ENCODE measurements around the gene PAH. TPM values are rescaled to one million over a fixed set of nuclear protein-coding genes. Genes with fewer than 3 reads are reported as not detected.

Gene PAH
- total and polyA plus RNA-seq, 2 donors (not counting 3 experiments of a cell fraction or from before 2014, with no cell fraction given), result not detected

- POLR2A ChIA-PET, result no interaction called here
- Histone ChIP-seq H3K79me2 (ENCODE audit: control insufficient read depth, insufficient read depth, low read length) (no peaks in the 10 kb centered on the region), H3K27me3 (ENCODE audit: control insufficient read depth in 2 of 2, insufficient read depth in 2 of 2, low read length in 2 of 2) (no peaks in the 10 kb centered on the region), H2AFZ (ENCODE audit: low read depth, low read length) (no peak overlapping the region), H3K36me3 (ENCODE audit: control insufficient read depth in 2 of 2, extremely low read depth in 1 of 2, insufficient read depth in 2 of 2, low read length in 2 of 2) (no peaks in the 10 kb centered on the region), H3K4me1 (ENCODE audit: control insufficient read depth, extremely low read depth, insufficient read depth, low read length) (no peaks in the 10 kb centered on the region), H4K20me1 (replicated peaks; ENCODE audit: control insufficient read depth, extremely low read depth, insufficient read depth, low read length) (no peaks in the 10 kb centered on the region), H3K27ac (ENCODE audit: insufficient read depth, low read depth, low read length) (no peak overlapping the region), H3K9me3 (replicated peaks; ENCODE audit: control insufficient read depth, insufficient read depth, low read length) (peaks cover 2% of the 10 kb centered on the region), H3K9me1 (replicated peaks; ENCODE audit: control insufficient read depth, extremely low read depth, insufficient read depth, low read length) (no peaks in the 10 kb centered on the region), H3K9ac (replicated peaks; ENCODE audit: extremely low read depth, insufficient read depth, low read length) (no peak overlapping the region), H3K4me3 (replicated peaks in 1 of 3; ENCODE audit: insufficient read depth in 1 of 3, low read depth in 1 of 3, low read length in 3 of 3) (no peak overlapping the region), H3K4me2 (ENCODE audit: insufficient read depth, low read length) (no peak overlapping the region)
- CTCF ChIA-PET, result no interaction called here
- BruUV-seq (replicated peaks), result no TSS peak
- dilution Hi-C loops (cut with MboI; ENCODE audit: extremely low pct_ligation_motif_present, low sequenced_read_pairs), result no loop called here
- no peak for DNase-seq (ENCODE audit: low read depth, low spot score)
- intact Hi-C loops (cut with micrococcal nuclease), result no loop called here
- FAIRE-seq, result no peak
- TF ChIP-seq, protein P1, sequence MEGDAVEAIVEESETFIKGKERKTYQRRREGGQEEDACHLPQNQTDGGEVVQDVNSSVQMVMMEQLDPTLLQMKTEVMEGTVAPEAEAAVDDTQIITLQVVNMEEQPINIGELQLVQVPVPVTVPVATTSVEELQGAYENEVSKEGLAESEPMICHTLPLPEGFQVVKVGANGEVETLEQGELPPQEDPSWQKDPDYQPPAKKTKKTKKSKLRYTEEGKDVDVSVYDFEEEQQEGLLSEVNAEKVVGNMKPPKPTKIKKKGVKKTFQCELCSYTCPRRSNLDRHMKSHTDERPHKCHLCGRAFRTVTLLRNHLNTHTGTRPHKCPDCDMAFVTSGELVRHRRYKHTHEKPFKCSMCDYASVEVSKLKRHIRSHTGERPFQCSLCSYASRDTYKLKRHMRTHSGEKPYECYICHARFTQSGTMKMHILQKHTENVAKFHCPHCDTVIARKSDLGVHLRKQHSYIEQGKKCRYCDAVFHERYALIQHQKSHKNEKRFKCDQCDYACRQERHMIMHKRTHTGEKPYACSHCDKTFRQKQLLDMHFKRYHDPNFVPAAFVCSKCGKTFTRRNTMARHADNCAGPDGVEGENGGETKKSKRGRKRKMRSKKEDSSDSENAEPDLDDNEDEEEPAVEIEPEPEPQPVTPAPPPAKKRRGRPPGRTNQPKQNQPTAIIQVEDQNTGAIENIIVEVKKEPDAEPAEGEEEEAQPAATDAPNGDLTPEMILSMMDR (IDR thresholded peaks at IDR 0.05; ENCODE audit: extremely low read depth in 1 of 2, insufficient read depth in 1 of 2, low read depth in 1 of 2, low read length in 2 of 2), result no peak
- TF ChIP-seq POLR2A (IDR thresholded peaks at IDR 0.05; ENCODE audit: low read depth, low read length), result no peak
- TF ChIP-seq JUN (IDR thresholded peaks at IDR 0.05; ENCODE audit: borderline replicate concordance, insufficient read depth, insufficient read length, low read depth), result no peak
- no peak for TF ChIP-seq EZH2 (IDR thresholded peaks at IDR 0.05; ENCODE audit: borderline replicate concordance, low read depth, low read length, severe bottlenecking)
- TF ChIP-seq MYC (IDR thresholded peaks at IDR 0.05; ENCODE audit: low read depth, low read length), result no peak
- no peak for TF ChIP-seq MAX (IDR thresholded peaks at IDR 0.05; ENCODE audit: insufficient read depth, insufficient read length)
- no peak for TF ChIP-seq FOS (IDR thresholded peaks at IDR 0.05; ENCODE audit: borderline replicate concordance, insufficient read depth, low read length)
- TF ChIP-seq GATA2 (IDR thresholded peaks at IDR 0.05; ENCODE audit: insufficient read depth, insufficient read length, low read depth, low read length), result no peak
- TF ChIP-seq POLR2AphosphoS5 (IDR thresholded peaks at IDR 0.05; ENCODE audit: insufficient read depth, low read depth, low read length), result no peak
Observed at GRCh38 chr12:102849722-102850447, 67.2 kb downstream of the PAH start.

Measured in endothelial cell of umbilical vein (primary cell).